GM10847 (cell line): ENCODE results near the gene SELENOS.
A peak's percentile ranks its signal among the peaks of the same experiment; 100 is the strongest.

Experiments
- POLR2A ChIP-seq: IDR thresholded peaks from 2 replicates; pipeline ENCODE4 v1.6.1; 2011; ENCODE audit not compliant: insufficient read length; ENCODE audit errors: extremely low read depth

The SELENOS gene

DNA sequence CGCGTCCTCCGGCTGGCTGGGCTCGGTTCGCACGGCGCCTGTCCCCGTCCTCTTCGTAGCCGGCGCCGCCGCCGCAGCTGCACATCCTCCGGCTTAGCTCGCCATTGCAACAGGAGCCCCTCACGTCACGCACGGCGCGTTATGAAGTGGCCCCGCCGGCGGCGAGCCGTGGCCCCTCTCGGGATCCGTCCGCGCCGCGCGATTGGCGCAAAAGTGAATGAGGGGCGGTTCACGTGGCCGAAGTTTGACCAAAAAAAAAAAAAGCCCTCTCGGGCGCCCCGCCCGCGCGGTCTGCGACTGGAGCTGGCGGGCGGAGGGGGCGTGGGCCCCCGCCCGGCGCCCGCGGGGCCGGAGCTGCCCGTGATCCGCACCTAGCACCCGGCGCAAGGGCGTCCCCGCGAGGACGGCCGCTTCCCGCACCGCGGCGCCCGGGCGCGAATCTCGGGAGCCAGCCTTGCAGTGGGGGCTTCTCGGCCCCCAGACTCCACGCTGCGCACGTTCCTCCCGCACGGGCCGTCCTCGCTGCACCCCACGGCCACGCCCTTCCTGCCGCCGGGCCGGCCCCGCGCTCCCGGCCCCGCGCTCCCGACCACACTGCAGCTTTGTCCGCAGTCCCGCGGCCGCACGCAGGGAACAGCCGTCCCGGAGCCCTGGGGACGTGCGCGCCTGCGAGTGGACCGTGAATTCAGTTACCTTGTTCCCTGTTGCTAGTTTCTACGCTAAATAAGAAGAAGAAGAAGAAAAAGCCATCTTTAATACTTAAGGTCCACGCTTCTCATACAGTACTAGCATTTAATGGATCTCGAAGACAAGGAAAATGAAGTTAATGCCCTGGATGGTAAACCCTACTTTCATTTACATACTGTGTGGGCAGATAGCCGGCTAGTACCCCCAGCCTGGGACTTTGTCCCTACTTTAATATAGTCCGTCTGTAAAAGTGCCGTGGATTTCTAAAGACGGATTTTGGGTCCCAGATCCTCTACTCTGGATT, 25.2 kb downstream of the SELENOS start, which contains the start of gene CHSY1:
Gene CHSY1 (minus strand): TSS at position 219 of the 991 bp plus-strand sequence. CDS start 592 bp downstream, outside the sequence.
- peak; percentile 73 for TF ChIP-seq POLR2A

DNA sequence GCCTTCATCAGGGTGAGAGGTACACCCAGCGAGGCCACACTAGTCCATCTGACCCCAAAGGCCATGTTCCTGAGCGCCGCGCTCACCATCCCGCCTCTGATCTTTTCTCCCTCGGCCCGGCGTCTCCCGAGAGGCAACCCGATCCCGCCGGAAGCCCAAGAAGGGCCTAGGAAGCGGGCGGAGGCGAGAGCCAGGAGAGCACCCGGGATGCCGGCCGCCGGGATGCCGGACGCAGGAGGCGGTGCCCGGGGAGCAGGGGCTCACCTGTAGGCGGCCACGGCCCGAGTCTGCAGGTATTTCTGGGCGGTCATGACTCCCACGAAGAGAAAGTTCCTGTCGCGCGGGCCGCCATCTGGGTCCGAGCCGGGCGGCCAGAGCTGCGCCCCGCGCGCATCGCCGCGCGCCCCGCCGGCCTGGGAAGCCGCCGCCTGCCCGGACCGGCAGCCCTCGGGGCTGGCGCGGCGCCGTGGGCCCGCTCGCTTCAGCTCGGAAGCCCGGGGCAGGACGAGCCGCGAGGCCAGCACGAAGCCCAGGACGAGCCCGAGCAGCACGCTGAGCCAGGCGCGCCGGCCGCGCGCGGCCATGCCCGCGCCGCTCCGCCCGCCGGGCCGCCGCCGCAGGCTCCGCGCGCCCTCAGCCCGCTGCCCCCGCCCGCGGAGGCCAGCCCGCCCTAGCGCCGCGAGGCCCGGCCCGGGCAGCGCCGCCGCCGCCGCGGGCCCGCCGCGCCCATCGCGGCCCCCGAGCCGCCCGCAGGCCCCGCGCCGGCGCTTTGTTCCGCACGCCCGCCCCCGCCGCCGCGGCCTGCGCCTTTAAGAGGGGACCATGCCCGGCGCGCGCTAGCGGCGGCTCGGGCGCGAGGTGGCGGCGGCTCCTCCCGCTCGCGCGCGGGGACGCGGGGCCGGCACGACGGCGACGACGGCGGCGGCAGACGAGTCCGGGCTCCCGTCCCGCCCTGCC, 26.1 kb downstream of the SELENOS start:
- TF ChIP-seq POLR2A: no peak

DNA sequence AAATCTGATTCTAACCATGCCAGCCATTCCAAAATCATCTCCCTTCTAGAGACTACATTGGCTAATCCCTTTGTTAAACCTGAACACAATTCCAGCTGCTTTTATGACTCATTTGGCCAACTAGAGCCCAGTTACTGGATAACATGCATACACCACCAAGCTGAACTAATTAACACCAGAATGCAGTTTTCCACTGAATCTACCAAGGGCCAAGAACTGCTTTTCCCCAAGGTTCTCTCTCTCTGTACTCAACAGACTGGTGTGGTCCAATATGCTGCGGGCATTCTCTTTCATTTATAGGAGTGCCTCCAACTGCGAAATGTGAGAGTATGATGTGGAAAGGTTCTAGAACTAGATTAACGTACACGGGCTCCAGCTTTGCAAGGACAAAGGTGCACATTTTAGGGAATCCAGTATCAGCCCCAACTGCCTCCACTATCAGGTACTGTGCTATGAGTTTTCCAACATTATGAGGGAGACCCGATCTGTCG, 26.9 kb downstream of the SELENOS start:
- no peak for TF ChIP-seq POLR2A

DNA sequence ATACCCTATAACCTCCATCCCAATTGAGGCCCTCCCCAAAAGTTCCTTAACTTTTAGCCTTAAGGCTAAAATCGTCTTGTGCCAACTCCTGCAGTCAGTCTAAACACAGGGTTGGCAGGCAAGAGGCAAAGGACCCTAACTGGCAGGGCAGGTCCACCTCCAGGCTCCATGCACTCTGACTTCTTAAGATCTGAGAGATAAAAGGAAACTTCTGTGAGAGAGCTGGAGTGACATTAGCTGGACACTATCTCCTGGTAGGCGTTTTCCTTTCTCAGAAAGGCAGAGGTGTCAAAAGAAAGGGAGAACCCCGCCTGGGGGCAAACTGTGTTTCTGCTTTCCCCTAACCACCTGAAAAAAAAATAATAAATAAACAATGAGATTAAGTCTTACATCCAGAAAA, 29.0 kb downstream of the SELENOS start:
- no peak for TF ChIP-seq POLR2A

DNA sequence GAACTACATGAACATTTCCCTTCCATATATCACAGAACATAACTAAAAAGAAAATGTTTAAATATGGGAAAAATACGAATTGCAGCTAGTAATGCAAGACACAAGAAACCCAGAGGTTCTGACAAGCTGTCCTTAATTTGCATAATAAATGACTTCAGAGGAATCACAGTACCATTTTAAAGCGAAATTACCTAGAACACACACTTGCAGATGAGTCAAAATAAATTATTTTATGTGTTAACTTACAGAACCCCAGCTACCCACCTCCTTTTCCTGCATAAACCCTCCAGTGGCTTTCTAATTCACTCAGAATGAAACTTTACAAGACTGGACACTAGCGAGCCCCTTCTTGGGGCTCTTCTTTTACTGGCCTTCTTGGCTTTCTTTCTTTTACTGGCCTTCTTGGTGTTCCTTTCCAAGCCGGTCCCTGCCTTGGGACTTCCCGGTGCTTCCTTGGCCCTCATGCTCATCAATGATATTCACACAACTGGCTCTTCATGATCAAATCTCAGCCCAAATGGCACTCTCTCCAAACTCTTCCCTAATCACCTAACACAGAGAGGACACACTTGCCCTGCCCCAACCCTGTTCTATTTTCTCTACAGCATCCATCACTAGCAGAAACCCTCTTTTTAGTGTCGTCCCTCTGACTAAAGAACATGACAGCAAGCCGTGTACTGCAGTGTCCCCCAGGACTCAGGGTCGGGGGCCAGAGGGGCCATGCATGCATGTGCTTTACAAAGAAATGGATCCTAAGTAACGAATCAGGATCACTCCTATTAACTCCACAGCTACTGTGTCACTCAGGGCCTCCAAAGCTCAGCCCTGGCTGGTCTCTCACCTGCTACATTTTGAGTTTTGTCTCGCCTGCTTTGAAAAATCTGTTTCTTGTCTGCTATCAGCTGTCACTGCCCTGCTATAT, 30.2 kb downstream of the SELENOS start:
- no peak for TF ChIP-seq POLR2A

DNA sequence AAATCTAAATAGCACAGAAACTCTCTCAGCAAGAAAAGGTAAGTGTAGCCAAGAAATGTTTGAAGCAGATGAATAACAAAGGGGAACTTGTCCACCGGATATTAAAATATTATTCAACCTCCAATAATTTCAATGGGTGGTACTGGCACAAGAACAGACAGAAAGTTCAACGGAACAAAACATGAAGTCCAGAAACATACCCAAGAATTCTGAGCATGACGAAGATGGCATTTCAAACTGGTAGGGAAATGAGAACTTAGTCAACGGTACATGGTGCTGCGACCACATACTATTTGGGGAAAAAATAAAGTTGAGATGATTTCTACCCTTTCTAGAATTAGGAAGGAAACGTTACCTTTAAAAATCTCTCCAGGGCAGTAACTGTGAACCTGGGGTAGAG, 30.9 kb downstream of the SELENOS start:
- no peak for TF ChIP-seq POLR2A

DNA sequence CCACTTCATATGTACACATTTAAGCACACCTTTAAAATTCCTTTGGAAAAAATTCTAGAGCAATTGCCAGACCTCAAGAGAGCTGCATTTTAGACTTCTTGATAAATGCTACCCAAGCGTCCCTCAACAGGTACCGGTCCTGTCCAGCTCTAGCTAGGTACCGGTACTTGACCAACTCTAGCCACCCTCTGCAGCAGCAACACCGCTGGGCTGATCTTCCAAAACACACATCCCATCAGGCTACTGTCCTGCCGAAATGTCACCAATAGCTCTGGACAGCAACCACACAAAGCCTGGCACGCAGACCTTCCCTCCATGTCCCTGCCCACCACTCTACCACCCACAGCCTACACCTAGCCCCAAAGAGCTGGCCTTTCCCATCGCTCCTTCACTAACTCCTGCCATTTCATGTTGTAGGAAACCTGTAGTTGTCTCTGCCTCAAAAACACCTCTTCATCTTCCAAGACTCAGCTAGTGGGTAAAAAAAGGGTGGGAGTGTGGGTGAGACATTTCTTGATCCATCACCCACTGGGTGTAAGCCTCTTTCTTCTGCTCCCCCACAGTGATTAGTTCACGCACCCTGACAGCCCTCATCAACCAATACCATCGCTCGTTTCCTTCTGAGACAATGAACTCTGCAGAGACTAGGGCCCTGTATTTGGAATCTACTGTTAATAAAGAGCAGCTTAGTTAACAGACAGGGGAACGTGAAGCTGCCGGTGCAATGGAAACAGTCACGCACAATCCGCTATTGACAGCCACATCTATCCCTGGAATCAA, 32.2 kb downstream of the SELENOS start:
- TF ChIP-seq POLR2A: no peak

DNA sequence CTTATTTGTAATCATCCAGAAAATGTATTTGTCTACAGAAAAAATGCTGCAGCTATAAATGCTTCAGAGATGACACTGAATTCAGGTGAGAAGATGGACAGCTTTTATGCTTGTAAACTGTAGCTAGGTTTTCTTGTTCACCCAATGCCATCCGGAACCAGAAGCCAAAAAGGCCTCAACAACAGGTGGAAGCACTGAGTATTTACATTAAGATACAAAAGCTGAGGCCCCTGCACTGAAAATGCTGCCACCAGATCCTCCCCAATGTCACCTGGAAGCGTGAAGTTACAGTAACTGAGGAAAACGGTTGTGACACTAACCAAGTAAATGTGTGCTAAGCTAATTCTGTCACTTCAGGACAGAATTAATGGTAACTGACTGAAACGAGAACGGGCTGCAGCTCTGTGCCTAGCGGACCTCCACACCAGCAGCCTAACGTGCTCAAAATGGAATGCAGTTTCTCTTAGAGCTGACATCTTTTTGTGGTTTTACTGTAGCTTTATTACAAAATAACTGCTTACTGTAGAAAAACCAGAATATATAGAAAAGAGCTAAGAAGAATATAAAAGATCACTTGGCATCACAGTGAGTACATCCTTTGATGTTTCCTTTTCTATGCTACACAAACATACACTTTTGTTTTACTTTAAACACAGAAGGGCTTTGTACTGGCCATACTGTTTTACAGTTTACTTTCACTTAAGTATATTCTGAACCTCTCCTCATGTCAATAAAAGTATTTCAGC, 33.1 kb downstream of the SELENOS start:
- no peak for TF ChIP-seq POLR2A

DNA sequence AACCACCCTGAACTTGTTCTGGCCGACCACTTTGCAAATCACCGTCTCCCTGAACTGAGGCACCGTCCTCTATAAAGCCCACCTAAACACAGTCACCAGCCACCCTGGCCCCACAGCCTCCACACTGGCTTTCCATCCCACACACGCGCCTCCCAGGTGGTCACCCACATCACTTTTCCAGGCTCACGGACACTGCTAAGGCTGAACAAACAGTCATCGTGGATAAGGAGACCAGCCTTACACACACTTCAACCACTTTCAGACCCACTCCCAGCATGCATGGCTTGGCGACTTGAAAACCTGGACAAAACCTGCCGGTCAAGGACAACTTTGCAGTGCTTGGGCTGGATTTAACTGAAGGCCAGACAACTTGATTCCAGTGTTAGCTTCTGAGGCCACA, 33.9 kb downstream of the SELENOS start:
- no peak for TF ChIP-seq POLR2A

DNA sequence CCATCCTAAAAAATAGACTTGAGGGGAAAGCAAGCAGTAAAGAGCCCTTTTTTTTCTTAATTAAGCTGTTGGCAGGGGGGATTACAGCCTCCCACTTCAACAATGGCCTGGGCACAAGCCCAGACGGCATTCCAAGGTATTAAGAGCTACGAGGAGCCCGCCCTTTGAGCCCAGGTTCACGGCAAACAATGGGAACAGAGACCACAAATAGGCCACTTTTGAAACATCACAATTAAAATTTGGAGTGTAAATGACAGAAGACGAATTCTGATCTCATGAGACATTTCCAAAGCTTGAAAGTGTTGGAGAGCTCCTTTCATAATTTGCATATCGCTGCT, 34.3 kb downstream of the SELENOS start:
- no peak for TF ChIP-seq POLR2A

DNA sequence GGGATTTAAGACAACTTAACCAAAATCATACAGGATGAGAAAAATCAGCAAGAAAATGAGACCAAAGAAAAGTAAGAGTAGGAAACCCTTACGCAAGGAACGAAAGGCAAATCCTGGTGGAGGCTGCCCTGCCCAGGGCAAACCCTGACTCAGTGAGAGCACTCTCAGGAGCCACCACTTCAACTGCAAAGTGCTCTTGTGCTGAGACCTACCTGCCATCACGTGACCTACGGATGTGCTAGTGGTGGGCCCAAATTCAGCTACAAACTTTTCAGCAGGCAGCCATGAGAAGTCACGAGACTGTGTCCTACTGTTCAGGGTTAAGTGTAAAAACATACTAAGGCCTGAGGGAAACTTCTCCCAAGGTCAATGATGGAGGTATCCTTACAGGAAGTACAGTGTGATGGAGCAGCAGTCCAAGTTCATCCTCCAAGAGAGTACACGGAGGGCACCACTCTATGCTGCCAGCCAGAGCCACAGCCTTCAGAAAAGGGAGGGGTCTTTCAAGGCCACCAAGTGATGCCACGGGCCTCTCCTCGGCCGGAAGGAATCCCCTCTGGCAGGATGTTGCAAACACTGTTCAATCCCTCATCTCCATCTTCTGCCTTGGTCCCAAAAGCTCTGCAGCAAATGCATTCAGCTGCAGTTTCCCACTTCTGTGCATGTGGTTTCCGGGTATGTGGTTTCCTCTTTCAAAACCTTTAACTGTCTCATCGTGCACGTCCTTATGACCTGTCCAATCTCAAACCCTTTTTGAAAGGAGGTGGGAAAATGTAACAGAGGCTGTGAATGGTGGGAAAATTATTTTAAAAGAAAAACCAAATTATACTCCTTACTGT, 34.9 kb downstream of the SELENOS start:
- no peak for TF ChIP-seq POLR2A

DNA sequence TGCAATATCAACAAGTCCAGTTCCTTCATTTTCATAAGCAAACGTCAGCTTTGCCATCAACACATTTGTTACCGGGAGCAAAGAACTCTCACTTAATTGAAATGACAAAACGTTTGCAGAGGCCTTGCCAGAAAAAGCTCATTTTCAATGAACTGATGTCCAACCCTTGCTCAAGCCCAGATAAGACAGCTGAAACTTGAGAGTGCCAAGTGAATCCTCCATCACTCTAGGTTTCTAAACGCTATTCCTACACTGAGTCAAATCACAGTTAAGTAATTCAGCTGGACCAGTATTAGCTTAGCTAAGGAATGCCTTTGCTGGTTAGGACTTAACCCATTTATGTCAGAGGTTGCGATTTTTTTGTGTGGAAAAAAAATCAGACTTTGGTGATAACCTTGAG, 36.9 kb downstream of the SELENOS start:
- no peak for TF ChIP-seq POLR2A
